Spleen (tissue), 11 donors: ENCODE results near the gene CCDC192. TPM values are rescaled to one million over a fixed set of nuclear protein-coding genes. Genes with fewer than 3 reads are reported as not detected.

Source experiments
- DNase-seq: peaks from one replicate; pipeline ENCODE4 v3.0.0-alpha.2; 2020
- H3K27ac ChIP-seq, 8 donors: fragments of 200-600 bp; sonication (generic) in 7 of 8; 1 replicate in 4 of 8; 2 replicates in 4 of 8; pipeline versions ENCODE4 v1.5.0 to v1.8.0; 2016 to 2021; ENCODE audit warnings: inconsistent platforms in 4 of 8, mild to moderate bottlenecking in 4 of 8, moderate library complexity in 1 of 8
- H3K27me3 ChIP-seq, 7 donors: fragments of 200-600 bp; sonication (generic) in 6 of 7; replicated peaks in 1 of 7; 1 replicate in 4 of 7; 2 replicates in 3 of 7; pipeline versions ENCODE4 v1.5.0 to v1.8.0; 2016 to 2021; ENCODE audit warnings: inconsistent platforms in 3 of 7, mild to moderate bottlenecking in 1 of 7
- H3K36me3 ChIP-seq, 6 donors: fragments of 200-600 bp; sonication (generic) in 5 of 6; 1 replicate in 4 of 6; 2 replicates in 2 of 6; pipeline versions ENCODE4 v1.5.0 to v1.8.0; 2016 to 2021; ENCODE audit warnings: inconsistent platforms in 2 of 6
- H3K4me1 ChIP-seq, 6 donors: fragments of 200-600 bp; sonication (generic) in 5 of 6; 1 replicate in 3 of 6; 2 replicates in 3 of 6; pipeline versions ENCODE4 v1.5.0 to v1.8.0; 2016 to 2021; ENCODE audit warnings: inconsistent platforms in 3 of 6
- H3K4me3 ChIP-seq, 8 donors: fragments of 200-600 bp; sonication (generic) in 7 of 8; 1 replicate in 4 of 8; 2 replicates in 4 of 8; pipeline versions ENCODE4 v1.5.0 to v1.8.0; 2016 to 2021; ENCODE audit warnings: inconsistent platforms in 4 of 8, mild to moderate bottlenecking in 4 of 8, moderate library complexity in 2 of 8
- H3K9me3 ChIP-seq, 8 donors: fragments of 200-600 bp; sonication (generic) in 7 of 8; 1 replicate in 4 of 8; 2 replicates in 4 of 8; pipeline versions ENCODE4 v1.5.0 to v1.8.0; 2016 to 2021; ENCODE audit warnings: inconsistent platforms in 4 of 8
- CTCF ChIP-seq, 11 experiments: fragments of 200-600 bp in 7 of 11; fragments of 450-650 bp in 4 of 11; sonication (generic) in 4 of 11; IDR thresholded peaks in 8 of 11; conservative IDR thresholded peaks in 3 of 11; 1 replicate in 7 of 11; 2 replicates in 4 of 11; pipeline versions ENCODE4 v1.4.0 to v1.8.0; 2016 to 2021; ENCODE audit warnings: antibody characterized with exemption in 11 of 11, inconsistent platforms in 4 of 11, mild to moderate bottlenecking in 1 of 11
- POLR2A ChIP-seq, 3 donors: fragments of 450-650 bp; IDR thresholded peaks; one replicate each; pipeline ENCODE4 v1.5.1; 2017; ENCODE audit warnings: antibody characterized with exemption in 3 of 3, mild to moderate bottlenecking in 1 of 3
- POLR2AphosphoS5 ChIP-seq, 3 donors: sonication (generic); formaldehyde crosslinking; IDR thresholded peaks; one replicate each; pipeline ENCODE4 v1.5.1; 2017; ENCODE audit warnings: antibody characterized with exemption in 3 of 3
- WGBS, 5 donors: extraction: QIAGEN DNeasy Blood & Tissue Kit in 3 of 5; methylation state at CpG; one replicate each; pipeline versions ENCODE4 v1.1.5 to v1.1.7; 2013 to 2018; 5-methylcytosine and 5-hydroxymethylcytosine counted together
- intact Hi-C: fragments of 100-400 bp; cut with DNase I; formaldehyde crosslinking; loops from one replicate; pipeline ENCODE4 v1.15.0; 2023; ENCODE audit warnings: low total_unique reads
- polyA plus RNA-seq, 3 donors: library from polyadenylated mRNA; stranded (reverse); fragments of 200-250 nt; gene quantifications; one replicate each; pipeline ENCODE4 v1.2.1, GENCODE V29; 2013
- total RNA-seq, 7 donors: library from RNA; depleted of rRNA in 3 of 7; stranded (reverse); fragments of >200 nt in 3 of 7; fragmentation: NEBNext Ultra II Directional in 4 of 7; extraction: Animal tissue kit (Norgen Biotek cat#: 25700) in 4 of 7; gene quantifications; one replicate each; pipeline versions ENCODE4 v1.1.0 to v1.2.1, GENCODE V29; 2016 to 2021
- donor health status: healthy with polysubstance abuse.
- donor health status: DM: no; HTN: no; CAD: no; lungs with moderate emphysema.
- donor health status: DM: no; HTN: no; CAD: no.
- donor health status: Bipolar disorder and iron deficiency.
- donor health status: healthy.
- donor health status: DM: no; HTN: no; CAD: no.
- donor health status: DM: yes; HTN: yes; CAD: no.

CCDC192 gene
- total and polyA plus RNA-seq, 10 donors: not detected

DNA sequence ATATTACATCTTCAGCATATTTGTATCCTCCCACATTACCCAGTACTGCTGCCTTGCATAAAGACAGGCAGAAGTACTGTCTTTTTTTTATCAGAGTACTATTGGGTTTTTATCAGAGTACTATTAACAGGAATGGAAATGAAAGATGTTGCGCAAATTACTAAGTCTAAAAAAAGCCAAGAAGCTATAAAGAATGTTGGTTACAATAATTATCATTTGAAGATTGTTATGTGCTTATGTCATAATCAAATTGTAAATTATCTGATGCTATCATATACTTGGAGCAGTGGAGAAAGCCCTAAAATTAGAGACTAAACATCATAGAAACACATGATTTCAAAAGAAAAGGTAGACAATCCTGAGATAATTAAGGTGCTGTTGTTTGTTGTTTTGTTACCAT lies 188.8 kb downstream of the CCDC192 start:
- Histone ChIP-seq H3K27ac (no peak overlapping the region), H3K4me1 (no peaks in the 10 kb centered on the region), H3K4me3 (no peak overlapping the region), H3K9me3 (no peaks in the 10 kb centered on the region), H3K36me3 (no peaks in the 10 kb centered on the region), H3K27me3 (no peaks in the 10 kb centered on the region)
- no peak for DNase-seq
- TF ChIP-seq CTCF (IDR thresholded peaks at IDR 0.05 in 8 of 11, conservative IDR thresholded peaks at IDR 0.05 in 3 of 11) (no peak), POLR2AphosphoS5 (IDR thresholded peaks at IDR 0.05) (no peak), POLR2A (IDR thresholded peaks at IDR 0.05) (no peak)
- intact Hi-C loops: no loop called here
- WGBS, 5 donors: 91 to 98% (median 93%) methylated on average over 1 of the region's 1 CpG

DNA sequence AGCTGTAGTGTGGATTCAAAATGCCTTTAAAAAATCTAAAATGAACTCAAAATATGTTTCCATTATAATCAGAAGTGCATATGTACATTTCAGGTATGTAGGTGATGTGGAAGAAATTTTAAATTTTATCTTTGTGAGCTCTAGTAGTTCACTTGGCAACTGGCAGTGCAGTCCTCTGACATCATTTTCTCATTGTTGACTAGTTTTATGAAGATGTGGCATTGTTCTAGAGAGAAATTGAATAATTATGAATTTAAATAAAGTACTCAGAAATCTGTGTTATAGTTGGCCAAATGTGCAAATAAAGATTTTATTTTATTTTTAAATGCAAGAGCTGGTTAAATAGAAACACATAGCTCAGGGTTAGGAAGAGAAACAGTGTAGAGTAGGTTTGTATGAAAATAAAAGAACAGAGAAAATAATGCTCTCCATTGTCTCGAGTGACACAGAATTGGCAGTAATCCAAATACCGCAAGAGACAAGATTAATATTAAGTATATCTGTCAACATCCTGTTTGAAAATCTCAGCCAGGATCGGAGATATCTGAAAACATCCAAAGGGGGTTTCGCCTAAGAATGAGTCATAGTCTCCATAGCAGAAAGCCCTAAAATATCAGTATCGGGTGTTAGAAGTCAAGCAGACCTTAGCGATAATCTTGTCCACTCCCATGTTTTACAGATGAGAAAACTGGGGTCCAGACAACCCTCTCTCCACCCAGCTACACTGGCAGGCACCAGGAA lies 189.4 kb downstream of the CCDC192 start:
- Histone ChIP-seq H3K27ac (no peak overlapping the region), H3K27me3 (no peaks in the 10 kb centered on the region), H3K4me3 (no peak overlapping the region), H3K36me3 (no peaks in the 10 kb centered on the region), H3K4me1 (no peaks in the 10 kb centered on the region), H3K9me3 (no peaks in the 10 kb centered on the region)
- no peak for DNase-seq
- WGBS, 5 donors: 47 to 61% (median 56%) methylated on average over 6 of the region's 6 CpGs
- intact Hi-C loops: no loop called here
- no peak for TF ChIP-seq POLR2A (IDR thresholded peaks at IDR 0.05)
- no peak for TF ChIP-seq CTCF (IDR thresholded peaks at IDR 0.05 in 8 of 11, conservative IDR thresholded peaks at IDR 0.05 in 3 of 11)

DNA sequence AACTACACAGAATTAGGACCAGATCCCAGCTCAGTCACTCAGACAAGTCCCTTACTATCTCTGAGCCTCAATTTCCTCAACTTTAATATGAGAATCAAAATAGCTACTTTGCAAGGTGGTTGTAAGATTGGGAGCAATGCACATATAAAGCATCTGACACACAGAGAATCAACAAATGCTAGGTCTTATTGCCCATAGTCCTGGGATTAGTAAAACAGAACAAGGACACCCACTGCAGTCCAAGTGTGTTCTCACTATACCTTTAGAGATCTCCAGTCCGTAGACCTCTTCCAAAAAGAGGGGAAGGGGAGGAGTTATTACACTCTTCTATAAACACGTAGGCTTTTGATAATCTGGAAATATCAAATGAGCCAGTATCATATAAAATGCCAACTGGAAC lies 190.0 kb downstream of the CCDC192 start:
- H3K27ac ChIP-seq: no peak overlapping the region
- WGBS, 5 donors: 78 to 90% (median 87%) methylated on average over 2 of the region's 2 CpGs
- intact Hi-C loops: no loop called here
- no peaks in the 10 kb centered on the region for H3K4me1 ChIP-seq
- H3K27me3 ChIP-seq: no peaks in the 10 kb centered on the region
- H3K36me3 ChIP-seq: no peaks in the 10 kb centered on the region
- H3K4me3 ChIP-seq: no peak overlapping the region
- no peak for DNase-seq
- TF ChIP-seq CTCF (IDR thresholded peaks at IDR 0.05 in 8 of 11, conservative IDR thresholded peaks at IDR 0.05 in 3 of 11) (no peak), POLR2A (IDR thresholded peaks at IDR 0.05) (no peak), POLR2AphosphoS5 (IDR thresholded peaks at IDR 0.05) (no peak)
- H3K9me3 ChIP-seq: no peaks in the 10 kb centered on the region

DNA sequence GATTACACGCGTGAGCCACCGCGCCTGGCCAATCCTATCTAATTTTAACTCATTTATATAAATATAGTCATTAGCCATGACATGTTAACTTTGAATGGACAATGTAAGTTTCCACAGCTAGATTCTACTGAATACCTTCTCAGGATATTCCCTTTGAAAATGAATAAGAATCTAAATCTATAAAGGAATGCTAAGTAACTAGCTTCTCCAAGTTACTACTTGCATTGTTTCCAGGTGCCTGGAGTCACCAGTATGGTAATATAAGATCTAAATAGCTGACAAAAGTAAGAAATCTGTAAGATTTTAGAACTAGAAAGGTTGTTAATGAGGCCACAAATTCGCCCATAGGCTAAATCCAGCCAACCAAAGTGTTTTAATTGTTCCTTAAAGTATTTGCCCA lies 191.3 kb downstream of the CCDC192 start:
- TF ChIP-seq POLR2A (IDR thresholded peaks at IDR 0.05) (no peak), POLR2AphosphoS5 (IDR thresholded peaks at IDR 0.05) (no peak), CTCF (IDR thresholded peaks at IDR 0.05 in 8 of 11, conservative IDR thresholded peaks at IDR 0.05 in 3 of 11) (no peak)
- 92 to 96% (median 94%) methylated on average over 5 of the region's 5 CpGs for WGBS, 5 donors

More for the DNA sequence above, 191.3 kb downstream of the CCDC192 start:
- Histone ChIP-seq H3K4me3 (no peak overlapping the region), H3K27ac (no peak overlapping the region), H3K9me3 (no peaks in the 10 kb centered on the region), H3K27me3 (no peaks in the 10 kb centered on the region), H3K4me1 (no peaks in the 10 kb centered on the region), H3K36me3 (no peaks in the 10 kb centered on the region)
- intact Hi-C loops: no loop called here
- no peak for DNase-seq
